Measurements from ENCODE around the gene CATSPERE. TPM values are rescaled to one million over a fixed set of nuclear protein-coding genes. Genes with fewer than 3 reads are reported as not detected.
"Not testable (repeated sequence)": the region's sequence is repeated elsewhere in the genome, so short reads cannot be mapped to it uniquely, and the experiment has no call there.

The CATSPERE gene
- total and polyA plus RNA-seq, 4 experiments from 2014 or later, result 0.30 to 2.3 (median 1.4) TPM; not detected in 1

DNA sequence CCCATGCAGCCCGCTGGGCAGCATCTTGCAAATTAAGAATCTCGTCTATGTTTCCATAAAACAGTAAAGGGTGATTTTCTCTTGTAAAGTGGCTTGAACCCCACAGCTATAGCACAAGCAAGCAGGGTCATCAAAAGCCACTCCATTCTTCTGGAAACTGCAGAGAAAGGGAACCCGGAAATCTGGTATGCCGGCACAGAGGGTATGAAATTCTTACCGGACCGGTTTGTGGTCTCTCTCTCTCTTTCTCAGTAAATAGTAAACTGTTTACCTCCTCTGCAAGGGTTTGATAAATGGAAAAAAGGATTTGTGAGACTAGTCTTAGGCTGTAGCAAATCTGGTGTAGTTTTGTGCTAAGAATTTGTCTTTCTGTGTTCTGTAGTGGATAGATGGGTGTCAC, 6.7 kb upstream of the CATSPERE start:
- H3K36me3 Mint-ChIP-seq, result peaks cover 8 to 15% of the 10 kb centered on the region in 2 donors
- DNase-seq, result no peak
- H3K27ac Mint-ChIP-seq, result peak overlapping the region in 2 of 7 donors; percentile 14 to 80
- Histone ChIP-seq H3K27ac (ENCODE audit: low read depth, low read length) (no peak overlapping the region), H3K27me3 (ENCODE audit: insufficient read depth, low read length) (no peaks in the 10 kb centered on the region), H3K9me3 (ENCODE audit: control insufficient read depth in 1 of 2, low read length in 2 of 2) (no peaks in the 10 kb centered on the region), H3K4me1 (ENCODE audit: insufficient read depth, low read length) (peaks cover 16% of the 10 kb centered on the region), H3K36me3 (ENCODE audit: insufficient read depth, low read length) (no peaks in the 10 kb centered on the region), H3K4me3 (ENCODE audit: low read length in 2 of 2) (no peak overlapping the region)
- H3K9me3 Mint-ChIP-seq, result no peaks in the 10 kb centered on the region
- intact Hi-C loops (cut with micrococcal nuclease), result no loop called here
- peak overlapping the region in 1 of 8 donors; percentile 1 for H3K4me3 Mint-ChIP-seq
- ChIA-PET CTCF (ENCODE audit: partially characterized antibody) (no interaction called here), POLR2A (ENCODE audit: partially characterized antibody) (interaction anchor here (0.6 kb wide), 1 partner anchor 184 kb away, joined by 3 read pairs; no protein-coding TSS in a partner anchor)
- peaks cover 15 to 28% (median 18%) of the 10 kb centered on the region in 4 donors for H3K4me1 Mint-ChIP-seq
- H3K27me3 Mint-ChIP-seq, result no peaks in the 10 kb centered on the region

DNA sequence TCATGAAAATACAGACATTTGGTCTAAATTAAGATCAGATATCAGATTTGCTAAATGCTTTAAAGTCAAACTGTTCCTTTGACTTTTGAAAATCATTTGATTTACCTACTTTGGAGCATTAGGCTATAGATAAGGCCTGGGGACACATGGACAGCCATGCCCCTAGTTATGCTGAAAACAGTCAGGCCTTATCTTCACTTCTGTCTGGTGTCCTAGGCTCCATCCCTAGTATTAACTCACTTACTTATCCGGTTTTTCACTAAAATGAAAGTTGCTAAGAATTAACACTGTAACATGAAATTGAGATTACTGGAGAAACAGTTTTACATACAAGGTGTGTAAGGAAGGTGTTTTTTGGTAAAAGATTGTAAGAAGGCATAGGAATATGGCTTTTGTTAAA, 4.5 kb upstream of the CATSPERE start:
- Histone ChIP-seq H3K36me3 (ENCODE audit: insufficient read depth, low read length) (no peaks in the 10 kb centered on the region), H3K27me3 (ENCODE audit: insufficient read depth, low read length) (no peaks in the 10 kb centered on the region), H3K4me3 (ENCODE audit: low read length in 2 of 2) (no peak overlapping the region), H3K27ac (ENCODE audit: low read depth, low read length) (no peak overlapping the region), H3K4me1 (ENCODE audit: insufficient read depth, low read length) (peaks cover 14% of the 10 kb centered on the region), H3K9me3 (ENCODE audit: control insufficient read depth in 1 of 2, low read length in 2 of 2) (no peaks in the 10 kb centered on the region)
- ChIA-PET POLR2A (ENCODE audit: partially characterized antibody) (no interaction called here), CTCF (ENCODE audit: partially characterized antibody) (no interaction called here)
- no peak for DNase-seq
- H3K4me3 Mint-ChIP-seq, result no peak overlapping the region
- intact Hi-C loops (cut with micrococcal nuclease), result no loop called here
- H3K27ac Mint-ChIP-seq, result no peak overlapping the region
- no peaks in the 10 kb centered on the region for H3K27me3 Mint-ChIP-seq
- H3K9me3 Mint-ChIP-seq, result no peaks in the 10 kb centered on the region
- H3K4me1 Mint-ChIP-seq, result peaks cover 12 to 25% (median 16%) of the 10 kb centered on the region in 4 donors
- H3K36me3 Mint-ChIP-seq, result peaks cover 0 to 1% of the 10 kb centered on the region in 2 donors

DNA sequence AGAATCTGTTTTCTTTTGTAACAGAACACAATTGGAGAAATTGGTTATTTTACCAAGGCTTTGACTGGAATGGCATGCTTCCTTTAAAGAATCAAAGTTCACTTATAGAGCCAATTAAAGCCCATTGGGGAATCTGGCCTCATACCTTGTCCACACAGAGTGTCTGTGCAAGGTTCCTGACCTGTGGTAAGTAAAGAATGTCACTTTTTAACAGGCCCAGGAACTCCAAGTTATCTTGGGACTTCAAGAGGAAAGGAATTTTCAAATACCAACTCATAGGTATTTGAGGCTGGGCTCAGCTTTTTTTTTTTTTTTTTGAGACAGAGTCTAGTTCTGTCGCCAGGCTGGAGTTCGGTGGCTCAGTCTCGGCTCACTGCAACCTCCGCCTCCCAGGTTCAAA, 2.3 kb upstream of the CATSPERE start:
- H3K4me3 Mint-ChIP-seq, result no peak overlapping the region
- no peaks in the 10 kb centered on the region for H3K36me3 ChIP-seq (ENCODE audit: insufficient read depth, low read length)
- no peaks in the 10 kb centered on the region for H3K9me3 ChIP-seq (ENCODE audit: control insufficient read depth in 1 of 2, low read length in 2 of 2)
- H3K9me3 Mint-ChIP-seq, result no peaks in the 10 kb centered on the region
- H3K4me3 ChIP-seq (ENCODE audit: low read length in 2 of 2), result no peak overlapping the region
- POLR2A ChIA-PET (ENCODE audit: partially characterized antibody), result no interaction called here
- peaks cover 7 to 19% (median 11%) of the 10 kb centered on the region in 4 donors for H3K4me1 Mint-ChIP-seq
- H3K27ac ChIP-seq (ENCODE audit: low read depth, low read length), result no peak overlapping the region
- H3K27me3 ChIP-seq (ENCODE audit: insufficient read depth, low read length), result no peaks in the 10 kb centered on the region
- no peak overlapping the region for H3K27ac Mint-ChIP-seq
- intact Hi-C loops (cut with micrococcal nuclease), result no loop called here
- H3K27me3 Mint-ChIP-seq, result no peaks in the 10 kb centered on the region
- no peak for DNase-seq
- CTCF ChIA-PET (ENCODE audit: partially characterized antibody), result interaction anchor here (1.0 kb wide), 1 partner anchor 9 kb away, joined by 3 read pairs; no protein-coding TSS in a partner anchor
- peaks cover 9% of the 10 kb centered on the region for H3K4me1 ChIP-seq (ENCODE audit: insufficient read depth, low read length)
- H3K36me3 Mint-ChIP-seq, result peaks cover 0 to 1% of the 10 kb centered on the region in 2 donors

DNA sequence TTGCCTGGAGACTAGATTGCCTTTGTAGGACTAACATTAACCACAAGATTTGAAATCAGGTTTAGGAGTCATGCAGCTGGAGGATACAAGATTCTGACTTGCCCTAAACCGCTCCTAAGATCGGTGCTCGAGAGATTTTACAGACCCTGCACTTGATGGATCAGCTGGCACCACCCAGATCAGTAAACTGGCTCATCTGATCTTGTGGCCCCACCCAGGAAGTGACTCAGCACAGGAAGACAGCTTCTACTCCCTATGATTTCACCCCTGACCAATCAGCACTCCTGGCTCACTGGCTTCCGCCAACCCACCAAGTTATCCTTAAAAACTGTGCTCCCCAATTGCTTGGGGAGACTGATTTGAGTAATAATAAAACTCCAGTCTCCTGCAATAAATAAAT, 876 bp upstream of the CATSPERE start:
- H3K4me1 ChIP-seq (ENCODE audit: insufficient read depth, low read length), result peaks cover 9% of the 10 kb centered on the region
- no peaks in the 10 kb centered on the region for H3K9me3 Mint-ChIP-seq
- ChIA-PET POLR2A (ENCODE audit: partially characterized antibody) (interaction anchor here (1.1 to 3.7 kb wide), 3 partner anchors 8 to 375 kb away, joined by 5 to 18 read pairs (median 8); partner anchors contain the start of genes ADSS2 and COX20), CTCF (ENCODE audit: partially characterized antibody) (no interaction called here)
- no peaks in the 10 kb centered on the region for H3K27me3 ChIP-seq (ENCODE audit: insufficient read depth, low read length)
- H3K9me3 ChIP-seq (ENCODE audit: control insufficient read depth in 1 of 2, low read length in 2 of 2), result no peaks in the 10 kb centered on the region
- peaks cover 0 to 1% of the 10 kb centered on the region in 2 donors for H3K36me3 Mint-ChIP-seq
- H3K36me3 ChIP-seq (ENCODE audit: insufficient read depth, low read length), result no peaks in the 10 kb centered on the region
- no peak overlapping the region for H3K27ac ChIP-seq (ENCODE audit: low read depth, low read length)
- H3K4me3 Mint-ChIP-seq, result peak overlapping the region in 7 of 8 donors; percentile 53 to 75 (median 63)
- peak overlapping the region; percentile 29 to 71 (median 61) for H3K27ac Mint-ChIP-seq
- intact Hi-C loops (cut with micrococcal nuclease), result no loop called here
- H3K27me3 Mint-ChIP-seq, result no peaks in the 10 kb centered on the region
- peaks cover 7 to 14% (median 11%) of the 10 kb centered on the region in 4 donors for H3K4me1 Mint-ChIP-seq
- H3K4me3 ChIP-seq (ENCODE audit: low read length in 2 of 2), result no peak overlapping the region
- DNase-seq, result no peak

DNA sequence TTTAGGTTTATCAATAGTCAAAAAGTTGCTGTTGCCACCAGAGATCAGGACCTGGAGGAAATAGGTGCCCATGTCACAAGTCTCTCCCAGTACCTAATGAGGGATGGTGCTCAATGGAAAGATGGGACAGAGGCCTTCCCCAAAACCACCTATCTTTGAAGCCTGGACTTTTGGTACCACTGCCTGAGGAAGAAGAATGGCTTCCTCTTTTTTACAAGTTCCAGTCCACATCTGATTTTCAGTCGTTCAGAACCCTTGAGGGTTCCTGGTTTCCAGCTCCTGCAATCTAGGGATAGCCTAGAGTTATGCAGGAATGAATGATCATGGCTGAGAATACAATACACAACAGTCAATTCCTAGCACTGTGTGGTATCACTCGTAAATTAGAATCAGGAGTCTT, 5.7 kb downstream of the CATSPERE start:
- H3K27ac Mint-ChIP-seq, result no peak overlapping the region
- POLR2A ChIA-PET (ENCODE audit: partially characterized antibody), result no interaction called here
- no peaks in the 10 kb centered on the region for H3K4me1 Mint-ChIP-seq
- Histone ChIP-seq H3K36me3 (ENCODE audit: insufficient read depth, low read length) (no peaks in the 10 kb centered on the region), H3K4me1 (ENCODE audit: insufficient read depth, low read length) (no peaks in the 10 kb centered on the region), H3K9me3 (ENCODE audit: control insufficient read depth in 1 of 2, low read length in 2 of 2) (no peaks in the 10 kb centered on the region), H3K27me3 (ENCODE audit: insufficient read depth, low read length) (no peaks in the 10 kb centered on the region), H3K27ac (ENCODE audit: low read depth, low read length) (no peak overlapping the region), H3K4me3 (ENCODE audit: low read length in 2 of 2) (no peak overlapping the region)
- DNase-seq, result no peak
- CTCF ChIA-PET (ENCODE audit: partially characterized antibody), result no interaction called here
- no peaks in the 10 kb centered on the region for H3K36me3 Mint-ChIP-seq
- no peaks in the 10 kb centered on the region for H3K27me3 Mint-ChIP-seq
- no peak overlapping the region for H3K4me3 Mint-ChIP-seq
- peaks cover 0 to 1% (median 0%) of the 10 kb centered on the region in 8 donors for H3K9me3 Mint-ChIP-seq
- intact Hi-C loops (cut with micrococcal nuclease), result no loop called here

DNA sequence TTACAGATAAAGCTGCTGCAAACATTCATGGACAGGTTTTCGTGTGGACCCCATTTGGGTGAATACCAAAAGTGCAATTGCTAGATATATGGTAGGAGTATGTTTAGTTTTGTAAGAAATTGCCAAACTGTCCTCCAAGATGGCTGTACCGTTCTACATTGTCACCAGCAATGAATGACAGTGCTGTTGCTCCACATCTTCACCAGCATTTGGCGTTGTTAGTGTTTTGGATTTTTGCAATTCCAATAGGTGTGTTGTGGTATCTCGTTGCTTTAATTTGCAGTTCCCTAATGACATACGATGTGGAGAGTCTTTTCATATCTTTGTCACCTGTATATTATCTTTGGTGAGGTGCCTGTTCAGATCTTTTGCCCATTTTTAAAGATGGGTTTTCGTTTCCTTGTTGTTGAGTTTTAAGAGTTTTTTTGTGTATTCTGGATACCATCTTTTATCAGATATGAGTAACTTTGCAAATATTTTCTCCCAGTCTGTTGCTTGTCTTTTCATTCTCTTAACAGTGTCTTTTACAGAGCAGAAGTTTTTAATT, 12.1 kb downstream of the CATSPERE start:
- Mint-ChIP-seq H3K4me1 (no peaks in the 10 kb centered on the region), H3K27me3 (no peaks in the 10 kb centered on the region), H3K9me3 (peaks cover 0 to 3% (median 0%) of the 10 kb centered on the region in 8 donors), H3K27ac (no peak overlapping the region), H3K4me3 (no peak overlapping the region), H3K36me3 (peaks cover 0 to 7% of the 10 kb centered on the region in 2 donors)
- intact Hi-C loops (cut with micrococcal nuclease), result no loop called here
- DNase-seq, result no peak
- POLR2A ChIA-PET (ENCODE audit: partially characterized antibody), result no interaction called here
- H3K27me3 ChIP-seq (ENCODE audit: insufficient read depth, low read length), result no peaks in the 10 kb centered on the region
- H3K4me3 ChIP-seq (ENCODE audit: low read length in 2 of 2), result no peak overlapping the region
- no peak overlapping the region for H3K27ac ChIP-seq (ENCODE audit: low read depth, low read length)
- H3K4me1 ChIP-seq (ENCODE audit: insufficient read depth, low read length), result no peaks in the 10 kb centered on the region
- no peaks in the 10 kb centered on the region for H3K9me3 ChIP-seq (ENCODE audit: control insufficient read depth in 1 of 2, low read length in 2 of 2)
- CTCF ChIA-PET (ENCODE audit: partially characterized antibody), result no interaction called here
- H3K36me3 ChIP-seq (ENCODE audit: insufficient read depth, low read length), result no peaks in the 10 kb centered on the region

DNA sequence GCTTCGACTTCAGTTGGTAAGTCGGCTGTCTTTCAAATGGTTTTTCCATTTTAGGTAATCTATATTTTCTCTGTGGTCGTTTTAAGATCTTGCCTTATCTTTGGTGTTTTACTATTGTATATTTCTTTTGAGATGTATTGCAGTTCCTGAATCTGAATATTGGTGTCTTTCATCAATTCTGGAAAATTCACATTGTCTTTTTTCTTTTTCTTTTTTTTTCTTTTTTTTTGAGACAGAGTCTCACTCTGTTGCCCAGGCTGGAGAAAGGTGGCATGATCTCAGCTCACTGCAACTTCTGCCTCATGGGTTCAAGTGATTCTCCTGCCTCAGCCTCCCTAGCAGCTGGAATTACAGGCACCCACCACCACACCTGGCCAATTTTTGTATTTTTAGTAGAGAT, 23.9 kb downstream of the CATSPERE start:
- H3K27me3 Mint-ChIP-seq; DNase-seq; H3K27me3 ChIP-seq (ENCODE audit: insufficient read depth, low read length); intact Hi-C loops (cut with micrococcal nuclease); H3K27ac ChIP-seq (ENCODE audit: low read depth, low read length); H3K4me1 Mint-ChIP-seq; H3K9me3 Mint-ChIP-seq; POLR2A ChIA-PET (ENCODE audit: partially characterized antibody); H3K9me3 ChIP-seq (ENCODE audit: control insufficient read depth in 1 of 2, low read length in 2 of 2); H3K36me3 ChIP-seq (ENCODE audit: insufficient read depth, low read length); H3K27ac Mint-ChIP-seq; H3K4me3 Mint-ChIP-seq; H3K4me1 ChIP-seq (ENCODE audit: insufficient read depth, low read length); CTCF ChIA-PET (ENCODE audit: partially characterized antibody); H3K4me3 ChIP-seq (ENCODE audit: low read length in 2 of 2): not testable (repeated sequence)
- peaks cover 3 to 12% of the 10 kb centered on the region in 2 donors for H3K36me3 Mint-ChIP-seq

Data from CD4-positive, alpha-beta memory T cell (primary cell).